GM12878 (cell line): ENCODE results near the gene SSNA1. TPM values are rescaled to one million over a fixed set of nuclear protein-coding genes. Genes with fewer than 3 reads are reported as not detected.

Source experiments
- ATAC-seq: fragments of 200-7000 bp; cut with Tn5 transposase; 3 replicates; pipeline ENCODE4 v1.9.1; 2020; ENCODE audit warnings: mild to moderate bottlenecking, moderate library complexity
- BruUV-seq: library from RNA; stranded (reverse); fragments of 400-500 nt; replicated peaks from 2 replicates; lab custom pipeline; 2021; lab: Mats Ljungman, UMichigan
- CTCF ChIA-PET: fragments of 300-600 bp; sonication (Branson Sonifier 250); formaldehyde crosslinking; extraction: SDS; loops from one replicate; lab custom pipeline; 2021; ENCODE audit warnings: inconsistent platforms; lab: Yijun Ruan, JAX
- POLR2A ChIA-PET: fragments of 350-600 bp; formaldehyde crosslinking; extraction: SDS; loops from one replicate; lab custom pipeline; 2021; ENCODE audit warnings: inconsistent platforms; lab: Charles Lee
- RAD21 ChIA-PET: fragments of 300-600 bp; sonication (Branson Sonifier 250); formaldehyde crosslinking; loops from one replicate; lab custom pipeline; 2023; ENCODE audit warnings: antibody characterized with exemption; ENCODE audit not compliant: unreplicated experiment; lab: Charles Lee
- SMC1A ChIA-PET: fragments of 300-600 bp; sonication (Branson Sonifier 250); formaldehyde crosslinking; loops from one replicate; lab custom pipeline; 2023; ENCODE audit not compliant: unreplicated experiment, uncharacterized antibody; lab: Charles Lee
- DNase-seq: peaks from one replicate; pipeline ENCODE4 v3.0.0-alpha.2; 2011; ENCODE audit warnings: low read depth, low spot score
- FAIRE-seq: peaks from 3 replicates; lab custom pipeline; 2011; peaks lifted over from hg19 to GRCh38; lab: Jason Lieb, UNC
- H2AFZ ChIP-seq: 2 replicates; pipeline ENCODE4 v1.6.0; 2011; ENCODE audit warnings: low read depth, low read length, control low read depth; ENCODE audit not compliant: control insufficient read depth
- H3K27ac ChIP-seq: 2 replicates; pipeline ENCODE4 v1.5.1; 2011; ENCODE audit warnings: control low read depth; ENCODE audit not compliant: control insufficient read depth, insufficient read depth
- H3K27me3 ChIP-seq, 2 experiments: replicated peaks in 1 of 2; 2 replicates each; pipeline versions ENCODE4 v1.6.0 to v1.6.1; 2011; ENCODE audit warnings: low read length in 1 of 2; ENCODE audit not compliant: control insufficient read depth in 2 of 2, insufficient read depth in 2 of 2
- H3K36me3 ChIP-seq, 2 experiments: 2 replicates each; pipeline ENCODE4 v1.5.1; 2011; ENCODE audit warnings: low read length in 1 of 2; ENCODE audit not compliant: control insufficient read depth in 2 of 2, insufficient read depth in 2 of 2
- H3K4me1 ChIP-seq: 2 replicates; pipeline ENCODE4 v1.6.1; 2011; ENCODE audit warnings: mild to moderate bottlenecking, low read length, moderate library complexity, mixed read lengths; ENCODE audit not compliant: control insufficient read depth, insufficient read depth
- H3K4me2 ChIP-seq: 2 replicates; pipeline ENCODE4 v1.6.0; 2011; ENCODE audit warnings: control low read depth; ENCODE audit not compliant: control insufficient read depth, insufficient read depth
- H3K4me3 ChIP-seq: fragments of 200-600 bp; sonication (generic); 2 replicates; pipeline ENCODE4 v1.5.1; 2016
- H3K79me2 ChIP-seq: 2 replicates; pipeline ENCODE4 v1.6.0; 2011; ENCODE audit warnings: low read length; ENCODE audit not compliant: control insufficient read depth, insufficient read depth
- H3K9ac ChIP-seq: 2 replicates; pipeline ENCODE4 v1.8.0; 2011; ENCODE audit warnings: low read length, control low read depth, mixed read lengths; ENCODE audit not compliant: control insufficient read depth, insufficient read depth
- H3K9me3 ChIP-seq: replicated peaks from 3 replicates; pipeline ENCODE4 v1.5.1; 2011; ENCODE audit warnings: mild to moderate bottlenecking, low read length; ENCODE audit not compliant: control insufficient read depth, insufficient read depth
- H4K20me1 ChIP-seq: 2 replicates; pipeline ENCODE4 v1.6.0; 2011; ENCODE audit not compliant: control insufficient read depth, insufficient read depth
- BMI1 ChIP-seq: fragments of 450-650 bp; IDR thresholded peaks from 2 replicates; pipeline ENCODE4 v1.6.1; 2016; ENCODE audit warnings: mild to moderate bottlenecking, moderate library complexity, borderline replicate concordance
- EED ChIP-seq: sonication (generic); IDR thresholded peaks from 2 replicates; pipeline ENCODE4 v1.6.1; 2016; ENCODE audit warnings: antibody characterized with exemption, low read depth
- HCFC1 ChIP-seq: fragments of 150-350 bp; IDR thresholded peaks from 2 replicates; pipeline ENCODE4 v1.6.1; 2014; ENCODE audit warnings: low read length
- HDAC6 ChIP-seq: fragments of 200-600 bp; sonication (generic); IDR thresholded peaks from one replicate; pipeline ENCODE4 v1.8.0; 2017; ENCODE audit warnings: antibody characterized with exemption; ENCODE audit not compliant: unreplicated experiment
- KLF5 ChIP-seq: fragments of 450-650 bp; IDR thresholded peaks from 2 replicates; pipeline ENCODE4 v1.6.1; 2014; ENCODE audit warnings: mild to moderate bottlenecking; ENCODE audit not compliant: partially characterized antibody
- RB1 ChIP-seq: fragments of 450-650 bp; formaldehyde crosslinking; IDR thresholded peaks from 2 replicates; pipeline ENCODE4 v1.6.1; 2017; ENCODE audit warnings: mild to moderate bottlenecking, borderline replicate concordance
- RBBP5 ChIP-seq: fragments of 200-600 bp; sonication (generic); conservative IDR thresholded peaks from 2 replicates; pipeline ENCODE4 v1.6.1; 2016
- SMC3 ChIP-seq: IDR thresholded peaks from 2 replicates; pipeline ENCODE4 v1.6.1; 2011; ENCODE audit warnings: low read length, improper control_type of control experiment, borderline replicate concordance
- SP1 ChIP-seq: IDR thresholded peaks from one replicate; pipeline ENCODE4 v1.6.1; 2011; ENCODE audit warnings: low read depth, low read length
- SREBF2 ChIP-seq: IDR thresholded peaks from 2 replicates; pipeline ENCODE4 v1.6.1; 2012; ENCODE audit warnings: mild to moderate bottlenecking, low read length
- TAF1 ChIP-seq: IDR thresholded peaks from 2 replicates; pipeline ENCODE4 v1.6.1; 2011; ENCODE audit warnings: mild to moderate bottlenecking, low read depth, low read length, borderline replicate concordance
- ZNF274 ChIP-seq: IDR thresholded peaks from one replicate; pipeline ENCODE4 v1.8.0; 2011; ENCODE audit not compliant: insufficient read length, insufficient read depth
- ZZZ3 ChIP-seq: IDR thresholded peaks from 2 replicates; pipeline ENCODE4 v1.6.1; 2011; ENCODE audit warnings: low read depth; ENCODE audit not compliant: control insufficient read depth, insufficient read length
- WGBS: methylation state at CpG from one replicate; pipeline ENCODE4 v1.1.6; 2016; ENCODE audit warnings: low lambda C conversion rate; ENCODE audit not compliant: insufficient replicate concordance, insufficient coverage; ENCODE audit errors: missing lambda C conversion rate; 5-methylcytosine and 5-hydroxymethylcytosine counted together
- in situ Hi-C: fragments of 300-500 bp; cut with MboI; formaldehyde crosslinking; loops from 9 replicates; pipeline ENCODE4 v1.14.3; 2018; ENCODE audit warnings: mixed read lengths
- intact Hi-C: fragments of 100-400 bp; cut with micrococcal nuclease; formaldehyde crosslinking; loops from one replicate; pipeline ENCODE4 v1.14.2; 2022; ENCODE audit not compliant: unreplicated experiment
- polyA plus RNA-seq, 11 experiments: library from polyadenylated mRNA; depleted of rRNA in 4 of 11; unstranded in 6 of 11; stranded (reverse) in 5 of 11; fragments of >200 nt; fragmentation: Nextera tagmentation in 4 of 11; fragmentation: Illumina TruSeq in 1 of 11; extraction: Ambion mirVana in 4 of 11; extraction: Trizol in 1 of 11; gene quantifications; 1 replicate in 1 of 11; 2 replicates in 10 of 11; pipeline versions ENCODE4 v1.2.1 to v1.2.3, GENCODE V29; 2011 to 2016; ENCODE audit warnings: inconsistent platforms in 2 of 11, missing spikeins in 2 of 11, low read depth in 1 of 11
- total RNA-seq, 4 experiments: library from RNA; depleted of rRNA in 3 of 4; stranded (reverse); fragments of >200 nt in 3 of 4; fragmentation: Illumina TruSeq in 1 of 4; extraction: Trizol in 1 of 4; gene quantifications; 2 replicates each; pipeline versions ENCODE4 v1.2.1 to v1.2.3, GENCODE V29; 2013 to 2021
- TF ChIP-seq, protein P1 (sequence below): IDR thresholded peaks from 2 replicates; pipeline ENCODE4 v1.6.1; 2012; ENCODE audit warnings: low read depth, low read length, improper control_type of control experiment
- TF ChIP-seq, protein P2 (sequence below): fragments of 450-650 bp; IDR thresholded peaks from 2 replicates; pipeline ENCODE4 v1.6.1; 2017; ENCODE audit warnings: mild to moderate bottlenecking, moderate library complexity
- TF ChIP-seq, protein P3 (sequence below): fragments of 150-350 bp; IDR thresholded peaks from 2 replicates; pipeline ENCODE4 v1.6.1; 2016; ENCODE audit warnings: low read depth, low read length

Gene SSNA1
- total and polyA plus RNA-seq, 10 of the 15 experiments (the other 5 are each of a cell fraction or from before 2014, with no cell fraction given), result 0.63 to 139 (median 78.0) TPM

DNA sequence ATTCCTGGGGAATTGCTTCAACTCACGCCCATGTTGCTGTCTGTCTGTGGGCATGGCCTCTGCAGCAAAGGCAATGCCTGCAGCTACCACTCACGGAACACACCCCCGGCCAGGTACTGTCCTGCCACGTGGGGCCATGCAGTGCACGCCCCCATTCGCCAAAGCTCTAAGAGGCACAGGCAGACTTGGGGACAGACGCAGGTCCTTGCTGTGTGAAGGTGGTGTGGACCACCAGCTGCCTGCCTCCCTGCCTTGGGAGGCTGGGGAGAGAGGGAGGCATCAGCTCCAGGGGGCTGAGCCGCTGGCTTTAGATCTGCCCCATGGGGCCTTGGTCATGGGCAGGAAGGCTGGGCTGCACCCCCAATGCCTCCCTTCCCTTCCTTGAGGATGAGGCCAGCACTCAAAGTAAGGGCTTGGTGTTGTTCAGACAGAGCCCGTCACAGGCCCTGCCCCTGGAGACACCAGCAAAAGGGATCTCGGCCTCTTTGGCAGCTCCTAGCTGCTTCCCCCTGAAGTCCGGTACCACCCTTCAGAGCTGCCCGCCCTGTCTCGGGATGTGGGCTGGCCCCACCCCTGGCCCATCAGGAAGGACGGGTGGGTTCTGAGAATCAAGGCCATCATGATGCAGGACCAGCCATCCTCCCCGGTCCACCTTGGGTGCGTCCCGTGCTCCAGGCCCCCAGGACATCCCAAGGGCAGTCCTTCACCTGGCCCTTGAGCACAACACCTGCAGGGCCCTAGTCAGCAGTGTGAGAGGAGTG is 47.2 kb upstream of the SSNA1 start:
- no peak for DNase-seq
- H3K4me1 ChIP-seq, result no peaks in the 10 kb centered on the region
- no peaks in the 10 kb centered on the region; the same call in 2 of the 3 replicates for H3K9me3 ChIP-seq
- H3K27ac ChIP-seq, result no peak overlapping the region
- H3K79me2 ChIP-seq, result no peaks in the 10 kb centered on the region
- H3K9ac ChIP-seq, result no peak overlapping the region
- ChIA-PET CTCF (interaction anchor here (1.0 kb wide), 1 partner anchor 46 kb away, joined by 3 read pairs; no protein-coding TSS in a partner anchor), SMC1A (no interaction called here), POLR2A (interaction anchor here (1.0 to 1.7 kb wide), 3 partner anchors 8 to 12 kb away, joined by 3 to 5 read pairs (median 4); no protein-coding TSS in a partner anchor), RAD21 (interaction anchor here (0.5 to 1.0 kb wide), 2 partner anchors 9 to 74 kb away, joined by 3 read pairs; no protein-coding TSS in a partner anchor)
- H3K4me3 ChIP-seq, result no peak overlapping the region
- no peak for FAIRE-seq
- H3K4me2 ChIP-seq, result no peak overlapping the region
- in situ Hi-C loops (no loop called here), intact Hi-C loops (no loop called here)
- no peak overlapping the region for H2AFZ ChIP-seq
- peaks cover 10 to 14% of the 10 kb centered on the region in 2 experiments for H3K27me3 ChIP-seq
- BruUV-seq, result no TSS peak
- ATAC-seq, result no peak
- no peaks in the 10 kb centered on the region for H4K20me1 ChIP-seq
- WGBS, result 38% methylated on average over 17 of the region's 17 CpGs
- H3K36me3 ChIP-seq, result no peaks in the 10 kb centered on the region
- TF ChIP-seq HCFC1 (no peak), SMC3 (no peak), SREBF2 (no peak), ZZZ3 (no peak), RB1 (no peak), RBBP5 (no peak), SP1 (no peak), KLF5 (no peak), HDAC6 (no peak), TAF1 (no peak), ZNF274 (no peak), EED (no peak), BMI1 (no peak)
- TF ChIP-seq, protein P1, sequence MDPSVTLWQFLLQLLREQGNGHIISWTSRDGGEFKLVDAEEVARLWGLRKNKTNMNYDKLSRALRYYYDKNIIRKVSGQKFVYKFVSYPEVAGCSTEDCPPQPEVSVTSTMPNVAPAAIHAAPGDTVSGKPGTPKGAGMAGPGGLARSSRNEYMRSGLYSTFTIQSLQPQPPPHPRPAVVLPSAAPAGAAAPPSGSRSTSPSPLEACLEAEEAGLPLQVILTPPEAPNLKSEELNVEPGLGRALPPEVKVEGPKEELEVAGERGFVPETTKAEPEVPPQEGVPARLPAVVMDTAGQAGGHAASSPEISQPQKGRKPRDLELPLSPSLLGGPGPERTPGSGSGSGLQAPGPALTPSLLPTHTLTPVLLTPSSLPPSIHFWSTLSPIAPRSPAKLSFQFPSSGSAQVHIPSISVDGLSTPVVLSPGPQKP, result no peak
- TF ChIP-seq, protein P2, sequence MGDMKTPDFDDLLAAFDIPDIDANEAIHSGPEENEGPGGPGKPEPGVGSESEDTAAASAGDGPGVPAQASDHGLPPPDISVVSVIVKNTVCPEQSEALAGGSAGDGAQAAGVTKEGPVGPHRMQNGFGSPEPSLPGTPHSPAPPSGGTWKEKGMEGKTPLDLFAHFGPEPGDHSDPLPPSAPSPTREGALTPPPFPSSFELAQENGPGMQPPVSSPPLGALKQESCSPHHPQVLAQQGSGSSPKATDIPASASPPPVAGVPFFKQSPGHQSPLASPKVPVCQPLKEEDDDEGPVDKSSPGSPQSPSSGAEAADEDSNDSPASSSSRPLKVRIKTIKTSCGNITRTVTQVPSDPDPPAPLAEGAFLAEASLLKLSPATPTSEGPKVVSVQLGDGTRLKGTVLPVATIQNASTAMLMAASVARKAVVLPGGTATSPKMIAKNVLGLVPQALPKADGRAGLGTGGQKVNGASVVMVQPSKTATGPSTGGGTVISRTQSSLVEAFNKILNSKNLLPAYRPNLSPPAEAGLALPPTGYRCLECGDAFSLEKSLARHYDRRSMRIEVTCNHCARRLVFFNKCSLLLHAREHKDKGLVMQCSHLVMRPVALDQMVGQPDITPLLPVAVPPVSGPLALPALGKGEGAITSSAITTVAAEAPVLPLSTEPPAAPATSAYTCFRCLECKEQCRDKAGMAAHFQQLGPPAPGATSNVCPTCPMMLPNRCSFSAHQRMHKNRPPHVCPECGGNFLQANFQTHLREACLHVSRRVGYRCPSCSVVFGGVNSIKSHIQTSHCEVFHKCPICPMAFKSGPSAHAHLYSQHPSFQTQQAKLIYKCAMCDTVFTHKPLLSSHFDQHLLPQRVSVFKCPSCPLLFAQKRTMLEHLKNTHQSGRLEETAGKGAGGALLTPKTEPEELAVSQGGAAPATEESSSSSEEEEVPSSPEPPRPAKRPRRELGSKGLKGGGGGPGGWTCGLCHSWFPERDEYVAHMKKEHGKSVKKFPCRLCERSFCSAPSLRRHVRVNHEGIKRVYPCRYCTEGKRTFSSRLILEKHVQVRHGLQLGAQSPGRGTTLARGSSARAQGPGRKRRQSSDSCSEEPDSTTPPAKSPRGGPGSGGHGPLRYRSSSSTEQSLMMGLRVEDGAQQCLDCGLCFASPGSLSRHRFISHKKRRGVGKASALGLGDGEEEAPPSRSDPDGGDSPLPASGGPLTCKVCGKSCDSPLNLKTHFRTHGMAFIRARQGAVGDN, result no peak
- TF ChIP-seq, protein P3, sequence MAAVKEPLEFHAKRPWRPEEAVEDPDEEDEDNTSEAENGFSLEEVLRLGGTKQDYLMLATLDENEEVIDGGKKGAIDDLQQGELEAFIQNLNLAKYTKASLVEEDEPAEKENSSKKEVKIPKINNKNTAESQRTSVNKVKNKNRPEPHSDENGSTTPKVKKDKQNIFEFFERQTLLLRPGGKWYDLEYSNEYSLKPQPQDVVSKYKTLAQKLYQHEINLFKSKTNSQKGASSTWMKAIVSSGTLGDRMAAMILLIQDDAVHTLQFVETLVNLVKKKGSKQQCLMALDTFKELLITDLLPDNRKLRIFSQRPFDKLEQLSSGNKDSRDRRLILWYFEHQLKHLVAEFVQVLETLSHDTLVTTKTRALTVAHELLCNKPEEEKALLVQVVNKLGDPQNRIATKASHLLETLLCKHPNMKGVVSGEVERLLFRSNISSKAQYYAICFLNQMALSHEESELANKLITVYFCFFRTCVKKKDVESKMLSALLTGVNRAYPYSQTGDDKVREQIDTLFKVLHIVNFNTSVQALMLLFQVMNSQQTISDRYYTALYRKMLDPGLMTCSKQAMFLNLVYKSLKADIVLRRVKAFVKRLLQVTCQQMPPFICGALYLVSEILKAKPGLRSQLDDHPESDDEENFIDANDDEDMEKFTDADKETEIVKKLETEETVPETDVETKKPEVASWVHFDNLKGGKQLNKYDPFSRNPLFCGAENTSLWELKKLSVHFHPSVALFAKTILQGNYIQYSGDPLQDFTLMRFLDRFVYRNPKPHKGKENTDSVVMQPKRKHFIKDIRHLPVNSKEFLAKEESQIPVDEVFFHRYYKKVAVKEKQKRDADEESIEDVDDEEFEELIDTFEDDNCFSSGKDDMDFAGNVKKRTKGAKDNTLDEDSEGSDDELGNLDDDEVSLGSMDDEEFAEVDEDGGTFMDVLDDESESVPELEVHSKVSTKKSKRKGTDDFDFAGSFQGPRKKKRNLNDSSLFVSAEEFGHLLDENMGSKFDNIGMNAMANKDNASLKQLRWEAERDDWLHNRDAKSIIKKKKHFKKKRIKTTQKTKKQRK, result no peak
